HG03064 (cell line): Measurements from ENCODE around the gene TJAP1.
A peak's percentile ranks its signal among the peaks of the same experiment; 100 is the strongest.

ENCODE experiments used
- ATAC-seq: cut with Tn5 transposase; IDR thresholded peaks from one replicate; pipeline ENCODE4 v1.9.1; 2021; ENCODE audit warnings: low read depth; ENCODE audit not compliant: unreplicated experiment

The TJAP1 gene

DNA sequence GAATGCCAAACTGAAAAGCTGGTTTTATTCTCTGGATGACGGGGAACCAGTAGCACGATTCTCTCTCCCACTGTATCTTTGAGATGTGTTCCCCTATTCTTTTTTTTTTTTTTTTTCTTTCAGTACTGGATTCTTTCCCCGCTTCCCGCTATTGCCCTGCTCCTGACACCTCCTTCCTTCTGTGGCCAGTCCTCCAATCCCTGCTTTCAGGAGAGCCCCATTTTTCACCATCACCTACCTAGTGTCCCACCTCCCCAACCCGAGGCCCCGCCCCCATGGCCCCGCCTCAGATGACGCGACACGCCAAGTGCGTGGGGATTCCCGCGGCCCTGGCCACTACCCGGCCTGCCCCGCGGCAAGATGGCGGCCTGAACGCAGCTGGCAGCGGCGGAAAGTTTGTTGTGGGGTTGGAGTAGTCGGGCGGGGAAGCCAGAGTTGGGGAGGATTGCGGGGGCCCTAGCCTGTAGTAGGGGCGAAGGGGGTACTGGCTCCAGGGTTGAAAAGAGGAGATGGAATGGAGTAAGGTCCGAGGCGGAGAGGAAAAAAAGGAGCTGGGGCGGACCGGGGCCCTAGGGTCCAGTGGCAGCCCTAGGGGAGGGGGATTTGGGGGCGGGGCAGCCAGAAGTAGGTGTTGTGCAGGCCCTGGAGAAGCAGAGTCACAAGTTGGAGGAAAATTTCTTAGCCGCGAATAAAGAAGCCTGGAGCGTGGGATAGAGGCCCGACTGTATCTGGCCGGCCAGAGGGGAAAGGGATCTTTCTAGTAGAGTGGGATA, at the start of gene TJAP1:
Gene TJAP1, plus strand, starts transcription at position 336 of the 773 bp plus-strand sequence. CDS start 21,432 bp downstream, outside the sequence.
- peak; percentile 85 for ATAC-seq

DNA sequence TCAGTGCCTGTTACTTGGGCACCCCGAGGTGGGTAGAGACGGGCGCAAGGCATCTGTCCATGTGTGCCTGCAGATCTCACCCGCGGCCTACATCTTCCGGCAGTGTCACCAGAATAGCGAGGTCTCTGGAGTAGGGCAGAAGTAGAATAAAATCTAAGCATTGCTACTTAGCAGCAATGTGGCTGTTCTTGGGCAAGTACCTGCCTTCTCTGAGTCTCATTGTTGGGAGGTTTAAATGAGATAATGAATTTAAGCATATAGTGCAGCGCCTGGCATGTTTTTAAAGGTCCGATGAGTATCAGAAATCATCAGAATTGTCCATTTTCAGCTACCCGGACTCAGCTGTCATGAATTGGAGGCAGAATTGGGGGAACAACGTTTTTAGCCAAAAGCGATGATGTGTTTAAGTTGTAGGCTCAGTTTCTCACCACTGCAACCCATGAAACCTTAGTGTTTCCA, 49.2 kb upstream of the TJAP1 start:
- ATAC-seq: no peak

DNA sequence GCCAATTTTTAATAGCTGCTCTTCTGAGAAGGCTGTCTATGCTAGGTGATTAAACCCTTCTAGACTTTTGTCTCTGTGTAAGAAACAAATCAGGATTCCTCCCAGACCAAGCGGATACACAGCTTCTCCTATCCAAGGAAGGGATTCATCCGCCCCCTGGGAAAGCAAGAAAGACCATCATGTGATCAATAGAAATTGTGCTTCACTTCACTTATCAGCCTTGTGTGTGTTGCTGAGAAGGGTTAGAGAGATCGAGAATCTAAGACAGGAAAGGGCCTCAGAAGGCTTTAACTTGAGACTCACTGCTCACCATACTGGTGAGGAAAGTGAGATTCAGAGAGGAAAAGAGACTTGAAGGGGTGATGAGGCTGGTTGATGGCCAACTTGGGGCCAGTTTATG, 48.5 kb upstream of the TJAP1 start:
- ATAC-seq: no peak

GRCh38 chr6:43432009-43432945, 45.1 kb upstream of the TJAP1 start:
- ATAC-seq: no peak

GRCh38 chr6:43433148-43433547, 44.2 kb upstream of the TJAP1 start:
- ATAC-seq: no peak

- no peak for ATAC-seq
Measured at GRCh38 chr6:43434001-43434840, 43.1 kb upstream of the TJAP1 start.

- ATAC-seq: no peak
Measured at GRCh38 chr6:43434943-43435342, 42.4 kb upstream of the TJAP1 start.

- ATAC-seq: no peak
Measured at GRCh38 chr6:43435682-43436437, 41.5 kb upstream of the TJAP1 start.

DNA sequence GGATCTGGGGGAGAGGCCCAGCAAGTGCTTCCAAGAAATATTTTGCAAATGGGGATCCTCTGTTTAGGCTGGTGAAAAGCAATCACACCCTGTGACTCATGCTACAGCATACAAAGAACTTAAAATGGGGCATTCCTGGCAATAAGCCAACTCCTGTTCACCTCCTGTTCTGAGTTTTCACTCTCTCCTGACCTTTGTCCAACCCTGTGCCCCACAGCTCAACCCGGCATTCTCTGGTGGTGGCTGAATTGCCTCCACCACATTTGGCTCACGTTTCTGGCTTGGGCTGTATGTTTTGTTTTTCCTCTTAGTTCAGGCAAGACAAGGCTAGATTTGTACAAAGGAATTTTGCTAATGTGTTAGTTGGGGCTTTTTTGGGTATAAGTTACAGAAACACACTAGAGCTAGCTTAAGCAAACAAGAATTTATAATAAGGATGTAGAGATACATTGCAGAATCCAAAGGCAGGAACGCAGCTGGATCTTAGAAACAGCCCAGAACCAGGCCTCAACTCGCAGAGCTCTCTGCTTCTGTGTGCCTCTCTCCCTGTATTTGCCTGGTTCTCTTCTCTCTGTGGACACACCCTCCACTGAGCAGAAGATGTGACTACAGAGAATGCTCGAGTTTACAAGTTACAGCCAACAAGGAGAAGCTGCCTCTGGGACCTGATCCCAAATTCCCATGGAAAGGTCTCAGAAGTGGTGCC, 40.6 kb upstream of the TJAP1 start:
- no peak for ATAC-seq

- no peak for ATAC-seq
Measured at GRCh38 chr6:43437700-43438099, 39.7 kb upstream of the TJAP1 start.

- ATAC-seq: no peak
Measured at GRCh38 chr6:43442935-43443334, 34.4 kb upstream of the TJAP1 start.

GRCh38 chr6:43444036-43444435, 33.3 kb upstream of the TJAP1 start:
- no peak for ATAC-seq

DNA sequence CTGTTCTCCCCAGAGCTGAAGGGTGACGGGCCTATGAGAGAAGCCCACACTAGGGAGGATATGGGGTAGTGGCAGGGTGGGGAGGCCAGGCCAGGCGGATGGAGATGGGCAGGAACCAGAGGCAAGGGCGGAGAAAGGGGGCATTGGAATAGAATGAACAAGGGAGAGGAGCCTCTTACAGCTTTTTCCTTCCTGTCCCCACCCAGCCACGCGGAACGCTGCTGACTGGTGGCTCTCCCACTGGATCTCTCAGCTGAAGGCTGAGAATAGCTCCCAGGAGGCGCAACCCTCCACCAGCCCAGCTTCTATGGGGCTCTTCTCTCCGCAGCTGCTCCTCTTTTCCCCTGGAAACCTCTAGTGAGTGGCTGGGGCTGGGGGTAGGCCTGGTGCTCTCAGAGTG, 32.8 kb upstream of the TJAP1 start:
- no peak for ATAC-seq

DNA sequence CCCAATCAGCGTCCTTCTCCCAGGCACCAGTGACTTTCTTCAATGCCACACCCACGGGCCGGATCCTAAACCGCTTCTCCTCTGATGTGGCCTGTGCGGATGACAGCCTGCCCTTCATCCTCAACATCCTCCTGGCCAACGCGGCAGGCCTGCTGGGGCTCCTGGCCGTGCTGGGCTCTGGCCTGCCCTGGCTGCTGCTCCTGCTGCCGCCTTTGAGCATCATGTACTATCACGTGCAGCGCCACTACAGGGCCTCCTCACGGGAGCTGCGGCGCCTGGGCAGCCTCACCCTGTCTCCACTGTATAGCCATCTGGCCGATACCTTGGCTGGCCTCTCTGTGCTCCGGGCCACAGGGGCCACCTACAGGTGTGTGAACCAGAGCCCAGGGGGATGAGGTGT, 31.8 kb upstream of the TJAP1 start:
- no peak for ATAC-seq

DNA sequence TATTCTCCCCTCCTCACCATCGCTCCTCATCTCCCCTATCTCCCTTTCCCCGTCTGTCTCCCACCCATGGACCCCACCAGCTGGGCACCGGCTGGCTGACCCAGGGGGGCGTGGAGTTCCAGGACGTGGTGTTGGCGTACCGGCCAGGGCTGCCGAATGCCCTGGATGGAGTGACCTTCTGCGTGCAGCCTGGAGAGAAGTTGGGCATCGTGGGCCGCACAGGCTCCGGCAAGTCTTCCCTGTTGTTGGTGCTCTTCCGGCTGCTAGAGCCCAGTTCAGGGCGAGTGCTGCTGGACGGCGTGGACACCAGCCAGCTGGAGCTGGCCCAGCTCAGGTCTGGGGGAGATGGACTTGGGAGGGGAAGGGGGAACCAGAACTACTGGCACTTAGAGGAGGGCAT, 29.8 kb upstream of the TJAP1 start:
- no peak for ATAC-seq

DNA sequence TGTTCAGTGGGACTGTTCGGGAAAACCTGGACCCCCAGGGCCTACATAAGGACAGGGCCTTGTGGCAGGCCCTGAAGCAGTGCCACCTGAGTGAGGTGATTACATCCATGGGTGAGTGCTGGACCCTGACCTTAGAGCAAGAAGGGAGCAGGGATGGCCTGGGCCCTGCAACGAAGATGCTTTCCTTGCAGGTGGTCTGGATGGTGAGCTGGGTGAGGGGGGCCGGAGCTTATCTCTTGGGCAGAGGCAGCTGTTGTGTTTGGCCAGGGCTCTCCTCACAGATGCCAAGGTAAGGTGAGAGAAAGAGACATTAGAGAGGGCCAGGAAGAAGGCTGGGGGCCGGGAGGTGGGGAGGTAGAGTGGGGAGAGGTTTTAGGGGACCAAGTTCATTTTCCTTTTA, 28.5 kb upstream of the TJAP1 start:
- ATAC-seq: no peak

DNA sequence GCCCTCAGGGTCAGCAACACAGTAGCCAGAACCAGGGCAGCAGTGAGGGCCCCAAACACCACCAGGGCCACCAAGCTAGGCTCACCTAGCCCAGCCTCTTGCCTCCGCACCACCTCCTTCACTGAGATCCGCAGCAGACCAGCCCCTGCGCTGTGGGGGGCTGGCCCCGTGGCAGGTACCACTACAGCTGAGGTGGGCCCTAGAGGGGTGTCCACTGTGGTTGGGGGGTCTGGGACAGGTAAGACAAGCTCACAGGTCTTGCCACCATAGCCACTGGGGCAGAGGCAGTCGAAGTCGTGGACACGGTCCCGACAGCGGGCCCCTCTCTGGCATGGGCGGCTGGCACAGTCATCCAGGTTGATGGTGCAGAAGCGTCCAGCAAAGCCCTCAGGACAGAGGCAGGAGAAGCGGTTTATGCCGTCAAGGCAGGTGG, 26.7 kb upstream of the TJAP1 start:
- no peak for ATAC-seq

DNA sequence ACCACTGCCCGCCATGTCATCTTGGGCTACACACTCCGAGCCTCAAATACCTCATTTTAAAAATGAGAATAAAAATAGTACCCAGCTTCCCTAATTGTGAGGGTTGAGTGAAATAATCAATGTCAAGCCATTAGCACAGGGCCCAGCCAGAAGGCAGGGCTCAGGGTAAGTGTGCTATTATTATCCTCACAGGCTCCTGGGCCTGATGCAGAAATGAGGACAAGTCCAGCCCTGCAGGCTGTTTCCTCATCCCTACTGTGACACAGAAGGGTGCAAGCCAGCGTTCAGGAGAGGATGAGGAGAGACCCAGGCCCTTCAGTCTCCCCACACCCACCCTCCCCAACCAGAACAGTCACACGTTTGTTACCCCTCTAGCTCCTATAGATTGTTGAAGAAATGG, 26.0 kb upstream of the TJAP1 start:
- no peak for ATAC-seq

GRCh38 chr6:43451939-43452338, 25.4 kb upstream of the TJAP1 start:
- ATAC-seq: no peak
